ENCODE results near the gene BRAP.
"Not testable (repeated sequence)": the region's sequence is repeated elsewhere in the genome, so short reads cannot be mapped to it uniquely, and the experiment has no call there.

Gene BRAP, protein sequence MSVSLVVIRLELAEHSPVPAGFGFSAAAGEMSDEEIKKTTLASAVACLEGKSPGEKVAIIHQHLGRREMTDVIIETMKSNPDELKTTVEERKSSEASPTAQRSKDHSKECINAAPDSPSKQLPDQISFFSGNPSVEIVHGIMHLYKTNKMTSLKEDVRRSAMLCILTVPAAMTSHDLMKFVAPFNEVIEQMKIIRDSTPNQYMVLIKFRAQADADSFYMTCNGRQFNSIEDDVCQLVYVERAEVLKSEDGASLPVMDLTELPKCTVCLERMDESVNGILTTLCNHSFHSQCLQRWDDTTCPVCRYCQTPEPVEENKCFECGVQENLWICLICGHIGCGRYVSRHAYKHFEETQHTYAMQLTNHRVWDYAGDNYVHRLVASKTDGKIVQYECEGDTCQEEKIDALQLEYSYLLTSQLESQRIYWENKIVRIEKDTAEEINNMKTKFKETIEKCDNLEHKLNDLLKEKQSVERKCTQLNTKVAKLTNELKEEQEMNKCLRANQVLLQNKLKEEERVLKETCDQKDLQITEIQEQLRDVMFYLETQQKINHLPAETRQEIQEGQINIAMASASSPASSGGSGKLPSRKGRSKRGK

GRCh38 chr12:111685811-111686573, at the start of gene BRAP, which contains the start of gene ACAD10:
Gene BRAP (minus strand): TSS chr12:111685956. CDS start chr12:111685792, 164 bp downstream.
Gene ACAD10 (plus strand): TSS chr12:111686053. CDS start chr12:111692710, 6,657 bp downstream.
- TF ChIP-seq CTCF (IDR thresholded peaks at IDR 0.05), result no peak
- peak; percentile 93 for DNase-seq (ENCODE audit: low spot score)
- peak within 1 kb of the TSS; percentile 84 to 86 for H3K27ac ChIP-seq
- H3K4me3 ChIP-seq, result peak within 1 kb of the TSS; percentile 92

- no peak overlapping the region for H3K4me3 ChIP-seq
- DNase-seq (ENCODE audit: low spot score), result no peak
- no peak for TF ChIP-seq CTCF (IDR thresholded peaks at IDR 0.05)
Observed at GRCh38 chr12:111733340-111733915, 47.7 kb upstream of the BRAP start.

DNA sequence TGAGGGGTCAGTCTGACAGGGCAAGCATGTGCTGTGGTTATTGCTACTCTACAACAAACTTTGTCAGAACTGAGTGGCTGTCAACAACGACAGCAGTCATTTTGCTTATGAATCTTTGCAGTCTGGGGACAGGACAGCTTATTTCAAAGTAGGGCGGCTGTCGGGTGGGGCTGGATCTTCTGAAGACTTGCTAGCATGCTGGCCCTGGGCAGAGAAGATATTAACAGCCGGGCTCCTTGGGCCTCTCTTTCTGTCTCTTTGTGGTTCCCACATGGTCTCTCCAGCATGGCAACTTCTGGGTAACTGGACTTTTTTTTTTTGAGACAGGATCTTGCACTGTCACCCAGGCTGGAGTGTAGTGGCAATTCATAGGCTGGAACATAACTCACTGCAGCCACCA, 47.0 kb upstream of the BRAP start:
- no peak overlapping the region for H3K4me3 ChIP-seq
- DNase-seq (ENCODE audit: low spot score), result no peak
- TF ChIP-seq CTCF (IDR thresholded peaks at IDR 0.05), result no peak
- no peak overlapping the region for H3K27ac ChIP-seq

More at GRCh38 chr12:111733340-111733915, 47.7 kb upstream of the BRAP start:
- no peak overlapping the region for H3K27ac ChIP-seq

DNA sequence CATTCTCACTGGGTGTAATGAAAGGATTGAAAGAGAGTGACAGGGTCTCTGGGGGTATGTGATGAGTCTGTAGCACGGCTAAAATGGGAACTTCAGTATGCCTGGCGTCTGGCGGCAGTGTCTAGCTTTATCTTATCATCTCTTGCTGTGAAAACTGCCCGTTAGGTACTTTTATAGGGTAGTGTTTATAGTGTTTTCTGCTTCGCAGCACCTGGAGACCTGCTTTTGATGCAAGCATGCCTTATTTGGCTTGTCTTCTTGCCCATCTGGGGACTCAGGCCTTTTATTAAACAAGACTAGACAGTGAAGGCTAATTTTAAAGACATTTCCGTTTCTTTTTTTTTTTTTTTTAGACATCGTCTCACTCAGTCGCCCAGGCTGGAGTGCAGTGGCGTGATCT, 44.7 kb upstream of the BRAP start:
- DNase-seq (ENCODE audit: low spot score), result no peak
- TF ChIP-seq CTCF (IDR thresholded peaks at IDR 0.05), result no peak
- H3K4me3 ChIP-seq, result no peak overlapping the region
- no peak overlapping the region for H3K27ac ChIP-seq

GRCh38 chr12:111728795-111729194, 43.0 kb upstream of the BRAP start:
- H3K27ac ChIP-seq, result no peak overlapping the region
- no peak for TF ChIP-seq CTCF (IDR thresholded peaks at IDR 0.05)

GRCh38 chr12:111723646-111724360, 38.0 kb upstream of the BRAP start:
- H3K4me3 ChIP-seq; H3K27ac ChIP-seq; DNase-seq (ENCODE audit: low spot score): not testable (repeated sequence)

More at GRCh38 chr12:111728795-111729194, 43.0 kb upstream of the BRAP start:
- DNase-seq (ENCODE audit: low spot score), result no peak
- H3K4me3 ChIP-seq, result no peak overlapping the region
